ENCODE measurements around the gene SLC40A1. TPM values are rescaled to one million over a fixed set of nuclear protein-coding genes. Genes with fewer than 3 reads are reported as not detected.

Gene SLC40A1
- total RNA-seq, 2 experiments from 2014 or later: 4.1 to 4.6 TPM

- Mint-ChIP-seq H3K36me3 (peaks cover 10% of the 10 kb centered on the region), H3K4me1 (peaks cover 19% of the 10 kb centered on the region), H3K4me3 (no peak overlapping the region), H3K27ac (no peak overlapping the region), H3K9me3 (peaks cover 8% of the 10 kb centered on the region), H3K27me3 (no peaks in the 10 kb centered on the region)
- DNase-seq: no peak
- no peak for ATAC-seq (ENCODE audit: low read depth)
- POLR2A ChIA-PET: no interaction called here
Observed at GRCh38 chr2:189570570-189571031, 10.0 kb downstream of the SLC40A1 start.

GRCh38 chr2:189569295-189569910 lies 11.2 kb downstream of the SLC40A1 start:
- ATAC-seq (ENCODE audit: low read depth) (no peak), DNase-seq (no peak)
- Mint-ChIP-seq H3K36me3 (peaks cover 13% of the 10 kb centered on the region), H3K4me1 (peaks cover 19% of the 10 kb centered on the region), H3K27ac (peak overlapping the region; percentile 6), H3K27me3 (no peaks in the 10 kb centered on the region), H3K9me3 (peaks cover 8% of the 10 kb centered on the region), H3K4me3 (no peak overlapping the region)
- POLR2A ChIA-PET: no interaction called here

- H3K9me3 Mint-ChIP-seq: peaks cover 8% of the 10 kb centered on the region
- POLR2A ChIA-PET: no interaction called here
- H3K4me1 Mint-ChIP-seq: peaks cover 19% of the 10 kb centered on the region
- H3K36me3 Mint-ChIP-seq: peaks cover 16% of the 10 kb centered on the region
- DNase-seq (no peak), ATAC-seq (ENCODE audit: low read depth) (no peak)
- no peak overlapping the region for H3K27ac Mint-ChIP-seq
- H3K27me3 Mint-ChIP-seq: no peaks in the 10 kb centered on the region
- no peak overlapping the region for H3K4me3 Mint-ChIP-seq
Observed at GRCh38 chr2:189566046-189566445, 14.5 kb downstream of the SLC40A1 start.

- Mint-ChIP-seq H3K36me3 (peaks cover 12% of the 10 kb centered on the region), H3K27ac (no peak overlapping the region), H3K4me3 (no peak overlapping the region), H3K27me3 (no peaks in the 10 kb centered on the region), H3K9me3 (peaks cover 3% of the 10 kb centered on the region), H3K4me1 (peaks cover 6% of the 10 kb centered on the region)
- ATAC-seq (ENCODE audit: low read depth): no peak
- DNase-seq: no peak
- POLR2A ChIA-PET: no interaction called here
Observed at GRCh38 chr2:189561371-189562038, 19.1 kb downstream of the SLC40A1 start.

GRCh38 chr2:189560273-189560586 lies 20.4 kb downstream of the SLC40A1 start:
- H3K36me3 Mint-ChIP-seq: peaks cover 6% of the 10 kb centered on the region
- no peaks in the 10 kb centered on the region for H3K27me3 Mint-ChIP-seq
- no peak overlapping the region for H3K4me3 Mint-ChIP-seq
- DNase-seq (no peak), ATAC-seq (ENCODE audit: low read depth) (no peak)
- POLR2A ChIA-PET: no interaction called here
- no peak overlapping the region for H3K27ac Mint-ChIP-seq
- no peaks in the 10 kb centered on the region for H3K9me3 Mint-ChIP-seq
- peaks cover 5% of the 10 kb centered on the region for H3K4me1 Mint-ChIP-seq

GRCh38 chr2:189559579-189560272 lies 20.9 kb downstream of the SLC40A1 start:
- no peaks in the 10 kb centered on the region for H3K9me3 Mint-ChIP-seq
- POLR2A ChIA-PET: no interaction called here
- ATAC-seq (ENCODE audit: low read depth): no peak
- no peak overlapping the region for H3K4me3 Mint-ChIP-seq
- no peak overlapping the region for H3K27ac Mint-ChIP-seq
- H3K4me1 Mint-ChIP-seq: peaks cover 5% of the 10 kb centered on the region
- no peaks in the 10 kb centered on the region for H3K27me3 Mint-ChIP-seq
- no peak for DNase-seq
- peaks cover 2% of the 10 kb centered on the region for H3K36me3 Mint-ChIP-seq

GRCh38 chr2:189558516-189559272 lies 21.9 kb downstream of the SLC40A1 start:
- POLR2A ChIA-PET: no interaction called here
- H3K27me3 Mint-ChIP-seq: no peaks in the 10 kb centered on the region
- ATAC-seq (ENCODE audit: low read depth) (no peak), DNase-seq (no peak)
- H3K36me3 Mint-ChIP-seq: peaks cover 2% of the 10 kb centered on the region
- H3K4me3 Mint-ChIP-seq: no peak overlapping the region
- no peak overlapping the region for H3K27ac Mint-ChIP-seq
- peaks cover 5% of the 10 kb centered on the region for H3K4me1 Mint-ChIP-seq
- H3K9me3 Mint-ChIP-seq: no peaks in the 10 kb centered on the region

GRCh38 chr2:189557373-189557772 lies 23.2 kb downstream of the SLC40A1 start:
- Mint-ChIP-seq H3K36me3 (no peaks in the 10 kb centered on the region), H3K27ac (no peak overlapping the region), H3K9me3 (no peaks in the 10 kb centered on the region), H3K4me1 (peaks cover 5% of the 10 kb centered on the region), H3K4me3 (no peak overlapping the region), H3K27me3 (no peaks in the 10 kb centered on the region)
- ATAC-seq (ENCODE audit: low read depth): no peak
- POLR2A ChIA-PET: no interaction called here
- DNase-seq: no peak

GRCh38 chr2:189556526-189556925 lies 24.1 kb downstream of the SLC40A1 start:
- Mint-ChIP-seq H3K4me1 (peaks cover 5% of the 10 kb centered on the region), H3K27me3 (no peaks in the 10 kb centered on the region), H3K36me3 (no peaks in the 10 kb centered on the region), H3K4me3 (no peak overlapping the region), H3K27ac (no peak overlapping the region), H3K9me3 (no peaks in the 10 kb centered on the region)
- no peak for DNase-seq
- ATAC-seq (ENCODE audit: low read depth): no peak
- POLR2A ChIA-PET: no interaction called here

GRCh38 chr2:189555232-189555631 lies 25.4 kb downstream of the SLC40A1 start:
- H3K27ac Mint-ChIP-seq: no peak overlapping the region
- POLR2A ChIA-PET: no interaction called here
- H3K4me3 Mint-ChIP-seq: no peak overlapping the region
- H3K4me1 Mint-ChIP-seq: peaks cover 5% of the 10 kb centered on the region
- no peaks in the 10 kb centered on the region for H3K36me3 Mint-ChIP-seq
- ATAC-seq (ENCODE audit: low read depth) (no peak), DNase-seq (no peak)
- no peaks in the 10 kb centered on the region for H3K9me3 Mint-ChIP-seq
- no peaks in the 10 kb centered on the region for H3K27me3 Mint-ChIP-seq

- Mint-ChIP-seq H3K9me3 (no peaks in the 10 kb centered on the region), H3K4me3 (no peak overlapping the region), H3K27me3 (no peaks in the 10 kb centered on the region), H3K27ac (no peak overlapping the region), H3K36me3 (no peaks in the 10 kb centered on the region), H3K4me1 (peaks cover 3% of the 10 kb centered on the region)
- ATAC-seq (ENCODE audit: low read depth) (no peak), DNase-seq (no peak)
- POLR2A ChIA-PET: no interaction called here
Observed at GRCh38 chr2:189553504-189554088, 27.0 kb downstream of the SLC40A1 start.

- Mint-ChIP-seq H3K27me3 (no peaks in the 10 kb centered on the region), H3K27ac (no peak overlapping the region), H3K9me3 (no peaks in the 10 kb centered on the region), H3K36me3 (no peaks in the 10 kb centered on the region), H3K4me3 (no peak overlapping the region), H3K4me1 (peaks cover 3% of the 10 kb centered on the region)
- no peak for ATAC-seq (ENCODE audit: low read depth)
- no peak for DNase-seq
- POLR2A ChIA-PET: no interaction called here
Observed at GRCh38 chr2:189552991-189553404, 27.6 kb downstream of the SLC40A1 start.

GRCh38 chr2:189552334-189552990 lies 28.1 kb downstream of the SLC40A1 start:
- DNase-seq (no peak), ATAC-seq (ENCODE audit: low read depth) (no peak)
- Mint-ChIP-seq H3K4me1 (peaks cover 3% of the 10 kb centered on the region), H3K4me3 (no peak overlapping the region), H3K27ac (no peak overlapping the region), H3K9me3 (no peaks in the 10 kb centered on the region), H3K36me3 (no peaks in the 10 kb centered on the region), H3K27me3 (no peaks in the 10 kb centered on the region)
- POLR2A ChIA-PET: no interaction called here
